Right lobe of liver (tissue), 4 donors: Measurements from ENCODE around the gene DNAJB9.
"Not testable (repeated sequence)": the region's sequence is repeated elsewhere in the genome, so short reads cannot be mapped to it uniquely, and the experiment has no call there.

Experiments used
- POLR2A ChIP-seq: fragments of 450-650 bp; IDR thresholded peaks from one replicate; pipeline ENCODE4 v1.6.1; 2017; ENCODE audit warnings: antibody characterized with exemption, mild to moderate bottlenecking
- TF ChIP-seq, protein P1 (sequence below), 4 donors: fragments of 200-600 bp in 3 of 4; fragments of 450-650 bp in 1 of 4; IDR thresholded peaks; one replicate each; pipeline versions ENCODE4 v1.5.1 to v1.8.0; 2016 to 2022; ENCODE audit warnings: antibody characterized with exemption in 4 of 4, mild to moderate bottlenecking in 2 of 4
- donor health status: DM: no; HTN: no; CAD: no.
- donor health status: DM: no; HTN: no; CAD: no.
- donor health status: DM: no; HTN: yes; CAD: no.

DNA sequence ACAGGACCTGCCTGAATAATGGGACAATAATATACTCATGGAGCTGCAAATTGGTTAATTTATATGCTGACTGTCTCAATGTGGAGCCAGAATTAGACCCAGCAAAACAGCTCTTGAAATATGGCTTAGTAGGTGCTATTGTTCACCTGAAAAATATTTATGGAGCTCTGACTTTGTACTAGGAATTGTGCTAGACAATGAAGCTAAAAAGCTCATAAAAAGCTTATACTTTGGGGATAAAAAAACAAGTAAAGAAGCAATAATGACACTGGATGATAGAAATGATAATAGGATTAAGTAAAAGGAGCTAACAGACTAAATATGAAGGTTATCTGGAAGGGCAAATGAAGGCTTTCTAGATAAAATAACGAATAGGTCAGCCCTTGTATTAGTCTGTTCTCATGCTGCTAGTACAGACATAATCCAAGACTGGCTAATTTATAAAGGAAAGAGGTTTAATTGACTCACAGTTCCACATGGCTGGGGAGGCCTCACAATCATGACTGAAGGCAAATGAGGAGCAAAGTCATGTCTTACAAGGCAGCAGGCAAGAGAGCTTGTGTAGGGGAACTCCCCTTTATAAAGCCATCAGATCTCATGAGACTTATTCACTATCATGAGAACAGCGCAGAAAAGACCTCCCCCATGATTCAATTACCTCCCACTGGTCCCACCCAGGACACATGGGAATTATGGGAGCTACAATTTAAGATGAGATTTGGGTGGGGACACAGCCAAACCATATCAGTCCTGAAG is 21.4 kb upstream of the DNAJB9 start:
- TF ChIP-seq POLR2A: not testable (repeated sequence)
- TF ChIP-seq, protein P1, sequence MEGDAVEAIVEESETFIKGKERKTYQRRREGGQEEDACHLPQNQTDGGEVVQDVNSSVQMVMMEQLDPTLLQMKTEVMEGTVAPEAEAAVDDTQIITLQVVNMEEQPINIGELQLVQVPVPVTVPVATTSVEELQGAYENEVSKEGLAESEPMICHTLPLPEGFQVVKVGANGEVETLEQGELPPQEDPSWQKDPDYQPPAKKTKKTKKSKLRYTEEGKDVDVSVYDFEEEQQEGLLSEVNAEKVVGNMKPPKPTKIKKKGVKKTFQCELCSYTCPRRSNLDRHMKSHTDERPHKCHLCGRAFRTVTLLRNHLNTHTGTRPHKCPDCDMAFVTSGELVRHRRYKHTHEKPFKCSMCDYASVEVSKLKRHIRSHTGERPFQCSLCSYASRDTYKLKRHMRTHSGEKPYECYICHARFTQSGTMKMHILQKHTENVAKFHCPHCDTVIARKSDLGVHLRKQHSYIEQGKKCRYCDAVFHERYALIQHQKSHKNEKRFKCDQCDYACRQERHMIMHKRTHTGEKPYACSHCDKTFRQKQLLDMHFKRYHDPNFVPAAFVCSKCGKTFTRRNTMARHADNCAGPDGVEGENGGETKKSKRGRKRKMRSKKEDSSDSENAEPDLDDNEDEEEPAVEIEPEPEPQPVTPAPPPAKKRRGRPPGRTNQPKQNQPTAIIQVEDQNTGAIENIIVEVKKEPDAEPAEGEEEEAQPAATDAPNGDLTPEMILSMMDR (IDR thresholded peaks at IDR 0.05): not testable (repeated sequence)
